BJ (cell line): ENCODE measurements around the gene TRNAU1AP. TPM values are rescaled to one million over a fixed set of nuclear protein-coding genes. Genes with fewer than 3 reads are reported as not detected.

Experiments used
- CTCF ChIA-PET: fragments of 350-600 bp; formaldehyde crosslinking; extraction: SDS; loops from one replicate; lab custom pipeline; 2021; ENCODE audit warnings: antibody characterized with exemption, inconsistent platforms; lab: Yijun Ruan, JAX
- POLR2A ChIA-PET: fragments of 300-600 bp; sonication (Branson Sonifier 250); formaldehyde crosslinking; extraction: SDS; loops from one replicate; lab custom pipeline; 2021; ENCODE audit warnings: antibody characterized with exemption; lab: Charles Lee
- DNase-seq: peaks from one replicate; pipeline ENCODE4 v3.0.0-alpha.2; 2011; ENCODE audit warnings: low read depth
- H3K27me3 ChIP-seq: 2 replicates; pipeline ENCODE4 v1.6.0; 2011; ENCODE audit warnings: low read length; ENCODE audit not compliant: control insufficient read depth, insufficient read depth
- H3K36me3 ChIP-seq: 2 replicates; pipeline ENCODE4 v1.5.1; 2011; ENCODE audit warnings: low read length; ENCODE audit not compliant: control insufficient read depth, insufficient read depth
- H3K4me3 ChIP-seq: 2 replicates; pipeline ENCODE4 v1.5.1; 2011; ENCODE audit warnings: low read depth, mild to moderate bottlenecking, control low read depth, low read length
- CTCF ChIP-seq: IDR thresholded peaks from 2 replicates; pipeline ENCODE4 v1.5.1; 2011; ENCODE audit warnings: low read depth, mild to moderate bottlenecking, control low read depth, inconsistent platforms, low read length, moderate library complexity; ENCODE audit not compliant: insufficient read depth
- polyA plus RNA-seq: library from polyadenylated mRNA; depleted of rRNA; stranded (reverse); fragments of >200 nt; gene quantifications from 2 replicates; pipeline ENCODE4 v1.2.3, GENCODE V29; 2011

Gene TRNAU1AP
- polyA plus RNA-seq, 1 experiment, result 26.6 TPM

- POLR2A ChIA-PET, result no interaction called here
- H3K36me3 ChIP-seq, result no peaks in the 10 kb centered on the region
- no peak overlapping the region for H3K4me3 ChIP-seq
- no peak for DNase-seq
- H3K27me3 ChIP-seq, result no peaks in the 10 kb centered on the region
- CTCF ChIA-PET, result interaction anchor here (1.1 kb wide), 1 partner anchor 19 kb away, joined by 3 read pairs; no protein-coding TSS in a partner anchor
- TF ChIP-seq CTCF, result no peak
Observed at GRCh38 chr1:28545246-28545628, 7.6 kb upstream of the TRNAU1AP start.

- ChIA-PET POLR2A (no interaction called here), CTCF (no interaction called here)
- Histone ChIP-seq H3K27me3 (no peaks in the 10 kb centered on the region), H3K36me3 (no peaks in the 10 kb centered on the region), H3K4me3 (no peak overlapping the region)
- DNase-seq, result no peak
- TF ChIP-seq CTCF, result no peak
Observed at GRCh38 chr1:28548318-28548717, 4.6 kb upstream of the TRNAU1AP start.

GRCh38 chr1:28551381-28551780 is 1.5 kb upstream of the TRNAU1AP start:
- ChIA-PET POLR2A (no interaction called here), CTCF (interaction anchor here (0.8 to 1.2 kb wide), 2 partner anchors 10 to 302 kb away, joined by 3 read pairs; no protein-coding TSS in a partner anchor)
- DNase-seq, result no peak

GRCh38 chr1:28560886-28561285 is 8.0 kb downstream of the TRNAU1AP start:
- Histone ChIP-seq H3K27me3 (no peaks in the 10 kb centered on the region), H3K4me3 (no peak overlapping the region), H3K36me3 (peaks cover 13% of the 10 kb centered on the region)
- ChIA-PET POLR2A (no interaction called here), CTCF (interaction anchor here (1.7 kb wide), 1 partner anchor 19 kb away, joined by 4 read pairs; no protein-coding TSS in a partner anchor)
- DNase-seq, result no peak
- no peak for TF ChIP-seq CTCF

More at GRCh38 chr1:28551381-28551780, 1.5 kb upstream of the TRNAU1AP start:
- no peak for TF ChIP-seq CTCF
- H3K4me3 ChIP-seq, result no peak overlapping the region
- H3K27me3 ChIP-seq, result no peaks in the 10 kb centered on the region
- no peaks in the 10 kb centered on the region; the same call in 1 of the 2 replicates for H3K36me3 ChIP-seq

GRCh38 chr1:28564310-28564709 is 11.4 kb downstream of the TRNAU1AP start:
- peaks cover 17% of the 10 kb centered on the region for H3K36me3 ChIP-seq
- no peaks in the 10 kb centered on the region for H3K27me3 ChIP-seq
- CTCF ChIA-PET, result interaction anchor here (0.6 kb wide), 1 partner anchor 19 kb away, joined by 3 read pairs; no protein-coding TSS in a partner anchor
- no peak overlapping the region for H3K4me3 ChIP-seq
- DNase-seq, result no peak
- POLR2A ChIA-PET, result no interaction called here
- TF ChIP-seq CTCF, result no peak
